ENCODE measurements around the gene GJB4.
"Not testable (repeated sequence)": the region's sequence is repeated elsewhere in the genome, so short reads cannot be mapped to it uniquely, and the experiment has no call there.

The GJB4 gene

DNA sequence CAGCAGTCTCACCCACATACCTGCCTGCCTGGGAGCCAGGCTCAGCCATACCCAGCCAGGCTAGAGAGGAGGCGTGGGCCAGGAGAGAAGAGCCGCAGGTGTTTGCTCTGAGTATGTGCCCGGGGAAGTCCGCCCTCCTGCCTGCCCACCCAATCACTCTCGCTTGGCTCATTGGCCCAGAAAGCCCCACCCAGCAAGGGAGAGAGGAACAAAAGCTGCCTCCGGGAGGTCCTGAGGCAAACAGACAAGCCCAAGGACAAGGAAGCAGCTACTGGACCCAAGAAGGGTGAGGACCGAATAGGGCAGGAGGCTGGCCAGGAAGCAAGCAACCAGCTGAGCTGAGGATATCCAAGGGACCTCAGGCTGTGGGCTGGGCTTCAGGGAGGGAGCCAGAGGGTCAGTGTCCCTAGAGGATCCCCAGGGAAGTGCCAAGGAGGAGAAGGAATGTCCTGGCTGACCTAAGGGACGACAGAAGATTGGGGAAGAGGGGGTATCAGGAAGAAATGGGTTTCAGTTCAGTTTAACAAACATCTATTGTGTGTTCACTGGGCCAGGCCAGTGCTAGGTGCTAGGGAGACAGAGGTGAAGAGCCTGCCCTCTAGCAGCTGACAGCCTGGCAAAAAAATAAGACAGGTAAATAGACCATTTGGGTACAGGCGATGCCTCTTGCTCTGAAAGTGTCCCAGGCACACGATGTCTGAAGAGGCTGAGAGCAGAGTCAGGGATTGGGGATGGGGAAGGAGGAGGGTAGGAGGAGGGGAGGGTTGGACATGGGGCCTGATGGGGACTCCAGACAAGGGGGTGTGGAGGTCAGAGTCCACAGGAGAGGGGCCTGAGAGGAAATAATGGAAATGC lies at the start of gene GJB4:
Gene GJB4 (plus strand): TSS at position 238 of the 855 bp plus-strand sequence. CDS start 1,515 bp downstream, outside the sequence.
- no peak for DNase-seq (ENCODE audit: low spot score)

DNA sequence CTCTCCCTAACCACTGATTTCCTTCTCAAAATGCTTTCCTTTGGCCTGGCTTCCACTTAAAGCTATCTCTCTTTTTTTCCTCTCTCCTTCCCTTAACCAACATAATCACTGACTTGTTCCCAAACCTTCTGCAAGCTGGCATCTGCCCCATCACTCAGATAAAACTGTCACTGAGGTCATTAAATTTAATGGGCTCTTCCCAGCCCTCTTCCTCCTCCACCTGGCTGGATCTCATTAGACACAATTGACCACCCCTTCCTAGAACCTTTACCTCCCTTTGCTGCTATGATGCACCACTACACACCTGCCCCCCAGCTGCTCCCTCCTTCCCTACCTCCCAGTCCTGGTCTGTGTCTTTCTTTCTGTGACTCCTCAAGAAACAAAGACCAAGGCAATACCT lies 48.7 kb upstream of the GJB4 start:
- DNase-seq (ENCODE audit: low spot score), result no peak

GRCh38 chr1:34711485-34711884 lies 48.1 kb upstream of the GJB4 start:
- DNase-seq (ENCODE audit: low spot score), result peak; percentile 11

- no peak for DNase-seq (ENCODE audit: low spot score)
Measured at GRCh38 chr1:34712007-34712688, 47.4 kb upstream of the GJB4 start.

DNA sequence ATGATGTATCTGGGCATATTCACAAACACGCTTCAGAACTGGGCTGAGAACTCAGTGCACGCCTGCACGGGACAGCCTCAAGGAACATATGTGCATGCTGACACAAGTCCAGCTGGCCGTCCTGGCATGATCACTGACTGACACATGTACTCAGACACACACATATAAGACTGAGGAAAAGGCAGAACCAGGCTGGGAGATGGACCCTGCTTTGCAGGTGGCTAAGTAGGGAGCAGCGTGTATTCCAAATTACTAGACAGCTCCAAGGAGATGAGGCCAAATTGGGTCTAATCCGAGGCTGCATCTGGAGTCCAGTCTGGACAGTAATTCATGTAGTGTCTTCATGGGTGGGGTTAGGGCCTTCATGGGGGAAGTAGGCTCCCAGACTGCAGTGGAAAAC lies 46.1 kb upstream of the GJB4 start:
- no peak for DNase-seq (ENCODE audit: low spot score)

DNA sequence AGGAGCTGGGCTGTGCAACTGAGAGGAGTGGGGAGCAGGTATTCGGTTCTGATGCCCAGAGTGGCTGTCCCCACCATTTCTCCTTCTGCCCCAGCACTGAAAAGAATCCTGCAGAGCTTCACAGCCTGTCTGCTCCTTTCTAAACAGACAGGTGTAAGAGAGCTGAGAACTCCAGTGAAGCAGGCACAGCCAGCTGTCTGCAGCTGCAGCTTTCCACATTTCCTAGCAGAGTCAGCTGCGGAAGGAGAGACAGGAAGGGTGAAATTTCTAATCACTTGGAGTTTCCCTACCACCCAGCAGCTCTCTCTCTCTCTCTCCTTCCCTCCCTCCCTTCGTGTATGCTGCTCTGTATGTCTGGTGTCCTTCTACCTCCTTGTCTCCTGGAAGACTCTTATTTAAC lies 45.2 kb upstream of the GJB4 start:
- no peak for DNase-seq (ENCODE audit: low spot score)

- peak; percentile 52 for DNase-seq (ENCODE audit: low spot score)
Measured at GRCh38 chr1:34715139-34715538, 44.4 kb upstream of the GJB4 start.

- DNase-seq (ENCODE audit: low spot score), result no peak
Measured at GRCh38 chr1:34721241-34721640, 38.3 kb upstream of the GJB4 start.

DNA sequence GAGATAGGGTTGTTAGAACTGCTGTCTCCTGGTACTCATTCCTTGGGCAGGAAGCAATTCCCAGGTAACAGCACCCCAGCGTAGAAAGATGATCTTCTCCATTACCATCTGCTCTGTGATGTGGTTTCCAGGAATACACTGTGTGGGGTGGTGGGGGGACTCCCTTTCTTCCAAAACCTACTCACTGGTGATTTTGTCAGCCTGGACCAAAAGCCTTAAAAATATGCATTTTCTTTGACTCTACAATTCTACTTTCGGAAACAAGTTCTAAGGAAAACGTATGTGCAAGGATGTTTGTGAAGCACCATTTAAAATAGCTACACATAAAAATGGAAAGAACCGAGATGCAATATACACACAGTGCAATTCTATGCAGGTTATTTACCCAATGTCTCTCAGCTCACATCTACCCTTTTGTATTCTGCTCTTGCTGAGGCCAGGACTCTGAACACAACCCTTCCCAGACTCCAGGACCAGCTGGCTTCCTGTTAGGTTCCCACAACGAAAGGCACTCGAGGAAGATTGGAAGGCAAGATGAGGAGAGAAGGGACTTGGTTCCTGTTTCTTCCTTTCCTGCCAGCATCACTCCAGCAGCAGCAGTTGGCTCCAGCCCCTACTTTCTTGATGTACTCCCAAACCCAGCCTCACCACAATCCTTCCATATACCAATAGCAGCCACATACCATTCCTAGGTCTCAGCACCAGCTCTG lies 37.7 kb upstream of the GJB4 start:
- DNase-seq (ENCODE audit: low spot score), result no peak

GRCh38 chr1:34726861-34727260 lies 32.7 kb upstream of the GJB4 start:
- DNase-seq (ENCODE audit: low spot score), result no peak

- no peak for DNase-seq (ENCODE audit: low spot score)
Measured at GRCh38 chr1:34730485-34730884, 29.1 kb upstream of the GJB4 start.

DNA sequence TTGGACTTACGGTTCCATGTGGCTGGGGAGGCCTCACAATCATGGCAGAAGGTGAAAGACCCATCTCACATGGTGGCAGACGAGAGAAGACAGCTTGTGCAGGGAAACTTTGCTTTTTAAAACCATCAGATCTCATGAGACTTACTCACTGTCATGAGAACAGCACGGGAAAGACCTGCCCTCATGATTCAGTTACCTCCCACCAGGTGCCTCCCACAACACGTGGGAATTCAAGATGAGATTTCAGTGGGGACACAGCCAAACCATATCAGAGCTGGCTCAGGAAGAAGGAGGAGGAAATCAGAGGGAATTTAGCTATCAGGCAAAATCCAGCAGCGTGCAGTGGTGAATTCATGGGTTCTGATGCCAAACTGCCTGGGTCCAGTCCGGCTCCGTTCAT lies 26.7 kb upstream of the GJB4 start:
- not testable (repeated sequence) for DNase-seq (ENCODE audit: low spot score)

GRCh38 chr1:34736692-34737091 lies 22.8 kb upstream of the GJB4 start:
- DNase-seq (ENCODE audit: low spot score), result no peak

DNA sequence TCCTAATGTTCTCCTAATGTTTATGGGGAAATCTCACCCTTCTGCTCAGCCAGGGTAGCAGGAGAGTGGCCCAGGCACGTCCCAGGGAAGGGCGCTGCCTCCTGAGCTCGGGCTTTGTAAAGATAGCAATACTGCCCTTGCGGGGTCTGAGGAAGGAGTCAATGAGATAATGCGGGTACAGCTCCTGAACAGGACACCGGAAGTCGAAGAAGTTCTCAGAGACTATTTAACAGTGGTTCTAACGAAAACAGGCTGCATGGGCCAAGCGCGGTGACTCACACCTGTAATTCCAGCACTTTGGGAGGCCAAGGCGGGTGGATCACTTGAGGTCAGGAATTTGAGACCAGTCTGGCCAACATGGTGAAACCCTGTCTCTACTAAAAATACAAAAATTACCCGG lies 22.3 kb upstream of the GJB4 start:
- not testable (repeated sequence) for DNase-seq (ENCODE audit: low spot score)

GRCh38 chr1:34739613-34740012 lies 19.9 kb upstream of the GJB4 start:
- no peak for DNase-seq (ENCODE audit: low spot score)

GRCh38 chr1:34740161-34740868 lies 19.2 kb upstream of the GJB4 start:
- no peak for DNase-seq (ENCODE audit: low spot score)

DNA sequence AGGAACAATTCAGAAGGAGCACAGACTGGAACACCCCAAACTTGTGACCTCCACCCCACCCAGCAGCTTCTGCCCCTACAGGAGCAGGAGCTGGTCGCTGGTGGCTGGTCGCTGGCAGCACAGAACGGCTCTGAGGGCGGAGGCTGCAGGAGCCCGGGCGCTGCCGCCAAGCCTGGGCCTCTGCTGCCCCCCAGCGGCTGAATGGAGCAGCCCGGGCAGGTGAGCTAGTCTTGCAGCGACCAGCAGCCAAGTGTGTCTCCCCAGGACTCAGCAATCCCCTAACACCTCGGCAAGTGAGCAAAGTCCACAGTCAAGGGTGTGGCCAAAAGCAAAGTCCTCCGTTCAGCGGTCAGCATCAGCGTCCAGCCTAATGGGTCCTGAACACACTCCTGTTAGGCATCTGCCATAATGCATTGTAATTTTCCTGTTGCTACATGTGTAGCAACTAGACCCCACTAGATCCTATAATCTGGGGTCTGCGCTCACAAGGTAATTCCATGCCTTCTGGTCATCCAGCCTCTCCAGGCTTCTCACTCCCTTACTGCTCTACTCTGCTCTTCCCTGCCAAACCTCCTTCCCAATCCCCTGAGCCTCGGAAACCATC lies 16.8 kb upstream of the GJB4 start:
- DNase-seq (ENCODE audit: low spot score), result peak; percentile 64

- no peak for DNase-seq (ENCODE audit: low spot score)
Measured at GRCh38 chr1:34743775-34744174, 15.8 kb upstream of the GJB4 start.

- no peak for DNase-seq (ENCODE audit: low spot score)
Measured at GRCh38 chr1:34744851-34745250, 14.7 kb upstream of the GJB4 start.

GRCh38 chr1:34745666-34746065 lies 13.9 kb upstream of the GJB4 start:
- DNase-seq (ENCODE audit: low spot score), result no peak

GRCh38 chr1:34746101-34746500 lies 13.4 kb upstream of the GJB4 start:
- DNase-seq (ENCODE audit: low spot score), result no peak

Data from RKO (cell line).